MV-4-11 (cell line): ENCODE measurements around the gene RNF144A.
"Not testable (repeated sequence)": the region's sequence is repeated elsewhere in the genome, so short reads cannot be mapped to it uniquely, and the experiment has no call there.

ENCODE experiments used
- DNase-seq: peaks from one replicate; lab custom pipeline; 2025; lab: John Stamatoyannopoulos, UW

Gene RNF144A

DNA sequence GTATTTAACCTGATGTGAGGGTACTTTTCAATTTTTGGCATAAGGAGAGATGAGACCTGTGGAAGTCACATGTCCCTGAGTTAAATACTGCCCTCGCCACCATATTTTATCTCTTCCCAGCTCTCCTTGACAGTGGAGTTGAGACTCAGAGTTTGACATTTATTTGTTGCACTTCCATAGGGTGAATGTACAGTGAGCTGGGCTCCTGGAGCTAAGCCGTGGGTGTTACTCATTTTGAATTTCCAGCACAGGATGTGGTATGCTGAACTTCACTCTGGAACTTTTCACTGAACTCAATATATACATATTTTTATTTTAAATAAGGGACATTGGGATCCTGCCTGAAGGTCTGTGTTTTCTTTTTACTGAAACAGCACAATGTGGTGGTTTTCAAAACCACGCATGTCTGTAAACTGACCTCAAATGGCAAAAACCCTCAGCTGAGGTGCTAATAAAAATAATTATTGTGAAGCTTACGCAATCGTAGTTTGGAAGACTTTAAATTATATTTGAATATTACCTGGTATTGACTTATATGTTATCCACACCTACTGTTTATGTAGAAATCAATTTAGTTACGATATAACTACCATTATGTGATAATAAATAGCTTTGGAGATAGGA, 12.1 kb downstream of the RNF144A start:
- peak; percentile 21 for DNase-seq

DNA sequence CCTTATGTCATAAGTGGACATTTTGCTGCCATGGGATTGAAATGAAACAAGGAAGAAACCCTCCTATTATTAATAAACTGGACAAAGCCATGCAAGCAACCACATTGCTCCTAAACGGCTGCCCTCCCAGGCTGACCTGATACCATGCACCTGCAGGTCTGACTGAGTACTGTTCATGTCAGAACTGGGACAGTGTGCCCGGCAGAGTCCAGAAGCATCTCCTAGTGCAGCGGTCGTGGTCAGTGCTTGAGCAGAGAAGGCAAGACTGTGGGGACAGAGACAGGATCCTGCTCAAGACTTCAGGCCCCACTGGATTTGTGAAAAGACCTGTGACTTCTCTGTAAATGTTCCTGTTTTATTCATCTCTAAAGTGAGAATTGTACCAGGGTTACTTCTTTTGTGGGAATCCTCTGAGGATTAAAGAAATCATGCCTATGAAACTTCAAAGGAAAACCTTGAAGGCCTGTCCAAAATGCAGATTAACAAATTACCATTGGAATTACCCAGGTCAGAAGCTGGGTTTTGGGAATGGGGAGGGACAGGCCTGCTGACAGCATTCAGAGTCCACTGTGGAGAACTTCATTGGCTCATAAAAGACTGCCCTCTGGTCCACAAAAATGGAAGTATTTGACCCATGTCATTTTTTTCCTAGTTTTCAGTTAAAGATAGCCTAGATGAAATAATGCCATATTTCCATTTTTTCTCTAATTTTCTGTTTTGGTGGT, 13.9 kb downstream of the RNF144A start:
- DNase-seq = no peak

DNA sequence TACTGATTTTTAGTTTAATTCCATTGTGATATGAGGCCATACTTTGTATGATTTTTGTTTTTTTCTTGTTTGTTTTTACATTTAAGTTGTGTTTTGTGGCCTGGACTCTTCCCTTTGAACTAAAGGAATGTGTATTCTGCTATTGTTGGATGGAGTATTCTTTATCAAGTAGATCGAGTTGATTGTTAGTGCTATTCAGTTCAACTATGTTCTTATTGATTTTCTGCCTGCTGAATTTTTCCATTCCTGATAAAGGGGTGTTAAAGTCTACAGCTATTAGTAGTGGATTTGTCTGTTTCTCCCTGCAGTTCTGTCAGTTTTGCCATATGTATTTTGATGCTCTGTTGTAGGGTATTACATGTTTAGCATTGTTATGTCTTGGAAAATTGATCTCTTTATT, 14.5 kb downstream of the RNF144A start:
- no peak for DNase-seq

DNA sequence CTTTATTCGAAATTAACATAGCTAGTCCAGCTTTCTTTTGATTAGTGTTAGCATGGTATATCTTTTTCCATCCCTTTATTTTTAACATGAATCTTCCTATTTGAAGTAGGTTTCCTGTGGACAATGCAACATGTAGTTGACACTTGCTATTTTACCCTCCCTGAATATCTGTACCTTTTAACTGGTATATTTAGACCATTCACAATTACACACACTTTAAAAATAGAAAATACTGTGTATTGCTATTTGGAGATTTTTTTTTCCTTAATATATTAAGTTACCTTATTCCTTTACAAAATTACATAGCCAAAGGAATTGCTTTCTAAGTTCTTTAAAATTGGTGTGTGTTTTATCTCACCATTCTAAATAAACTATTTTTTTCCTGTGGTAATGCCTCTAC, 15.0 kb downstream of the RNF144A start:
- no peak for DNase-seq

DNA sequence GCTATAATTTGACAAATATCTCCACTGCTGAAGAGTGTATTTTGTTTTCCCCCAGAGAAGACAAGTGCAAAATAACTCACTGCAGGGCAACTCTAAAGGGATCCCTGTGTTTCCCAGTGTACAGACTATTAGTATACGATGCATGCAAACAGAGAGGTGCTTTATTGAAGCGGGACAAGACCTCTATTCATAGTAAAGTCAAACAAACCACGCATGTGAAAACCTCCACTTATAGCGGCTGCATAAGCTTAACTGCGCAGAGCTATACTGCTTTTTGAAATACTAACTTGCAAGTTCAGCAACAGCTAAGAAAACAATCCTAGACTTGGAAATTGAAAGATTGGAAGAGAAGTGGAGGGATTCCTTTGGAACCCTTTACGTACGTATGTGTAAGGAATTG, 15.6 kb downstream of the RNF144A start:
- no peak for DNase-seq

DNA sequence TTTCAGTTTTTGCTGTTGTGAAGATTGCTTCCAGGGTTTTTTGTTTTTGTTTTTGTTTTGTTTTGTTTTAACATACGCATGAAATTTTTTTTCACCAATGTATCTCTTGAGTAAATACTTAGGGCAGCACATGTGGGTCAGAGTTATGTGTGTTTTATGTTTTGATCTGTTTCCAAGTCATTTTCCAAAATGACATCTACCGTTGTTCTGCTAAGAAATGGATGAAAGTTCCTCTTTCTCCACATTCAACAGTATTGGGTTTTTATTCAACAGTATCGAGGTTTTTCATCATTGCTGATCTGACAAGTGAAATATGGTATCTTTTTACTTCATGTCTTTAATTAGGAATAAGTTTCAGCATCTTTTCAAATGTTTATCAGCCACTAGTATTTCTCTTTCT, 16.7 kb downstream of the RNF144A start:
- peak; percentile 36 for DNase-seq

DNA sequence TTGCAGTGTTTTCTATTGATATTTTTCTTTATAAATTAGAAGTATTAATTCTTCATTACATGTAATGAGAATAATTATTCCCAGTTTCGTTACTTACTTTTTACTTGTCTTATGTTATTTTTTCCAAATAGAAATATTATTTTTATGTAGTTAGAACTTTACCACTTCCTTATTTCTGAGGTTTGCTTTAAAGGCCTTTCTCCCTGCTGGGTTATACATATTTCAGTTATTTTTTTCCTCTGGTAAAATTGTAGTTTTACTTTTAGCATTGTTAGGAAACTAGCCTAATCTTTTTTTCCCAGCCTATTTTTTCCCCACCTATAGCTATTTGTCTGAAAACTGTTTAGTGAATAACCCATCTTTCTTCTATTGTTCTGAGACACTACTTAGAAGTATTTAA, 17.1 kb downstream of the RNF144A start:
- DNase-seq = peak; percentile 53

DNA sequence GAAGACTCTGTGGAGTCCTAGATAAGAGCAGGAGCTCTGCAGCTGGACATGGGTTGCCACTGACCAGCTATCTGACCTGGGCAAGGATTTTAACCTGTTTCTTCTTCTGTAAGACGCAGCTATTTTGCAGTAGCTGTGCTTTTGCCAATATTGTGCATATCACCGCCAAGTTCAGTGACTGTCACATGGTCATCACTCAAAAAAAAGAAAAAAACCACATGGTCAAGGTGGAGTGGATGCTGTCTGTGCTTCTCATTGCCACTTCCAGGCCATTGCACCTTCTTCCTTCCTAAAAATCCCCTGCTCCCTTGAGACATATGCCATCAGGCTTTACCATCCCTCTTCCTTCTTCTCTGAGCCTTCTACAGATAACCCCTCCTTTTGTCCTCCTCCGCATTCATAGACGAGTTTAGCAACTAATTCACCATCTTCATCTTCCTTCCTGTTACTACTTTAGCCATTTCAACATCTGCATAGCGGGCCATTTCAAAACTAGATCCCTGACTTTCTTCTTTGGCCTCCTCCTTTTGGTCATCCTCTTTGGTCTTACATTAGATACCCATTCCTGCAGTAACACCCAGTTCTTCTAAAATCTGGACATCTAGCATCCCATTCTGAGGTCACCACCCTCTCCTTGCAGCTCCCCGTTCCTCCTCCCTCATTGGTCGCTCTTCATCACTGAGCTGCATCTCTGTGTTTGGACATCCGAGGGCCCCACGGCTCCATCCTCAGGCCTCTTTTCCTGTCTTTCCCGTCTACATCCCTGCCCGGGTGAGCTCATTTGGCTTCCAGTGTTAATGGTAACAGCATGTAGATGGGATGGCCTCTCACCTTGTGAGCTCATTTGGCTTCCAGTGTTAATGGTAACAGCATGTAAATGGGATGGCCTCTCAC, 17.8 kb downstream of the RNF144A start:
- peak; percentile 83 for DNase-seq

DNA sequence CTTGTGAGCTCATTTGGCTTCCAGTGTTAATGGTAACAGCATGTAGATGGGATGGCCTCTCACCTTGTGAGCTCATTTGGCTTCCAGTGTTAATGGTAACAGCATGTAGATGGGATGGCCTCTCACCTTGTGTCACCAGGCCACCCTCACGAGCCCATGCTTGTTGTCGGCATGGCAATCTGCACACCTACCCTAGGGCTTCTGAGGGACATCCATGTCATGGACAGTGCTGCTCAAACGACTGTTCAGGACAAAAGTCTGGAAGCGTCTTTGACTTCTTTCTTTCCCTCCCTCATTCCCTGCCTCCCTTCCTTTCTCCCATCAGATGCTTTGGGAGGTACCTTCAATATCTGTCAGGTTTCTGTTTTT, 18.4 kb downstream of the RNF144A start:
- not testable (repeated sequence) for DNase-seq

DNA sequence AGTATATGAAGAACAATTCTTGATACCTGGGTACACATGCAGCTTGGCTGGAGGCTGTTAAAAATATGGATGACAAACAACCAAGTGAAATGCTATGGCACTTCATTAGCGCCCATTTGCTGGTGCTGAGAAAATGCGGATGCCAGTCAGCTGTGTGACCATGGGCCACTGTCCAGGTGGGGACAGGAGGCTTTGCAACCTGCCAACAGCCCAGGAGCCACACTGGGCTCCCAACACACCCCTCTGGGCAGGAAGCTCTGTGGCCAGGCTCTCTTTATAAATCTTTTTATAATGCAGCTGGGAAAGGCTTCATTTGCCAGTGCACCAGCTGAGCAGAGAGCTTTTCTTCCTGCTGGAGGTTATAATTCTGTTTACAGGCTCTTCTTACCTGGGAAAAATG, 19.9 kb downstream of the RNF144A start:
- no peak for DNase-seq

DNA sequence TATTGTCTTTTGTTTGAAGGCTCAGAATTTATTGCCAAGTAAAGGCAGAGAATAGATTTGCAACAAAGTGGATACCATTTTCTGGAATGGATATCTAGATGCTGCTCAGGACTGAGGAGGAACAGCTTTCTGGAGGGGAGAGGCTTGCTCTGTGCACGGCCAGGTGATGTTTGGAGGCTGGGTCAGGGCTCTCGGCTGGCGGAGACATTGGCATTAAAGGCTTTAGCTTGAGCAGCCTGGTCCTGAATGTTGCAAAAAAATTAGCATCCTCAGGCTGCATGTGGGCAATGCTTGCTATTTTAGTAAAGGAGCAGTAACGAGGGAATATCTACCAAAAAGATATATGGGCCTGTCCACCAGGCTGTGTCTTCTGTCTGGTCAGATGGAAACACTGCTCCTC, 20.4 kb downstream of the RNF144A start:
- no peak for DNase-seq

DNA sequence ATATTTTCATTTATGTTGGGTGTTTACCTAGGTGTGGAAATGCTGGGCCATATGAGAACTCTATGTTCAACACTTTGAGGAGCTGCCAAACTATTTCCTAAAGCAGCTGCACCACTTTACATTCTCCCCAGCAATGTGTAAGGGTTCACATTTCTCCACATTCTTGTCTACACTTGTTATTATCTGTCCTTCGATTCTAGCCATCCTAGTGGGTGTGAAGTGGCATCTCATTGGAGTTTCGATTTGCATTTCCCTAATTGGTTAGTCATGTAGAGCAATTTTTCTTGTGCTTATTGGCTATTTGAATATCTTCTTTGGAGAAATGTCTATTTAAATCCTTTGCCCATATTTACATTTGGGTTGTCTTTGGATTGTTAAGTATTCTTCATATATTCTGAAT, 21.9 kb downstream of the RNF144A start:
- DNase-seq = no peak

DNA sequence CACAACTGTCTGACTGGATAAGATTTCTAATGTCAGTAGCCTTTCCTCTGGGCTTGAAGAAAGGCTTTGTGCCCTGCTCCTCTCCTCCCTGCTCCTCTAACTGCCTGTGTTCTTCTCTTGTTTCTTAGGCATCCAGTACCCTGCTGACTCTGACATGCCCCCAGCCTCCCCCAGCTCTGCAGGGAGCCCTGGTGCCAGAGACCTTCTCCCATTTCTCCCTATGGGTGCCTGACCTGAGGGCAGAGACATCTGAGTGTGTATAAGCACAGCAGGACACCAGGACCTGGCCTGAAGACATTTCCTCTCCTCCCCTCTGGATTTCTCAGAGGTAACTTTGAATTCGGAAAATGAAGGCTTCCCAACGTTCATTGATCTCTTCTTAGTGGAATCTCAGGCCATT, 23.6 kb downstream of the RNF144A start:
- DNase-seq = no peak

DNA sequence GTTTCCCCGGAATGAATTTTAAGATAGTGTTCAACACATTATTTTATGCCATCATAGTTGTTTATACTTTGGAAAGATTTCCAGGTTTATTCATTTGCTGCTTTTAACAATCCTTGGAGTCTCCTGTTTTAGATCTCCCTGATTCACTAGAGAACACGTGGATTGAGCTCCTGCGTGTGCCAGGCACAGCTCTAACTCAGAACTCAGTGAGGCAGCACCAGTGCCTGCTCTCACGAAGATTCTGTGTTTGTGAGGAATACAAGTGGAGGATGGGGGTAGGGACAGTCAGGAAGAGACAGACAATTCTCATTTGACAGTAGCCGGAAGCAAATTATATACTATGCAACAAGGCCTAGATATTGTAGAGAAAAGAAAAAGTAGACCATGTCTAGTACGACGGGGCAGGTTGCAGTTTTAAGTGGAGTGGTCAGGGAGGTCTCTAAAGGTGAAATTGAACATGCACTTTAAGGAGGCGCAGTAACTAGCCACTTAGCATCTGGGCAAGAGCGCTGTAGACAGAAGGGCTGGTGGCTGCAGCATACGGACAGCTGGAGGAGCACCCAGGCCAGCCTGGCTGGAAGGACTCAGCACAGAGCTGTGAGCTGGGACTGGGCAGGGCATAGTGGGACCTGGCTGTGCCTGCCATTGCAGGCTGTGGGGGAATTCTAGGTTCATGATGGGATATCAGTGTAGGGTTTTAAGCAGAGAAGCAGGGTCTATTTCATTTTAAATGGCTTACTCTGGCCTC, 24.3 kb downstream of the RNF144A start:
- DNase-seq = no peak

DNA sequence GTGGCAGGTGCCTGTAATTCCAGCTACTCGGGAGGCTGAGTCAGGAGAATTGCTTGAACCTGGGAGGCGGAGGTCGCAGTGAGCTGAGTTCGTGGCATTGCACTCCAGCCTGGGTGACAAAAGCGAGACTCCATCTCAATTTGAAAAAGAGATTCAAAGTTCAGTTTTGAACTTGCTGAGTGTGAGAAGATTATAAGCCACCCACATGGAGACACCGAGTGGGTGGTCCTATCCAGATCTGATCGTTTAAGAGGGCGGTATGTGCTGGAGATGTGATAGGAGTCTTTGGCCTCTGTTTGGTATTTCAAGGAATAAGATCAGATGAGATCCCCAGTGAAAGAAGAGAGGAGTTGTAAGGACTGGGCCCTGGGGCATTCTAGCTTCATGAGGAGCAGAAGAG, 25.6 kb downstream of the RNF144A start:
- DNase-seq = no peak

DNA sequence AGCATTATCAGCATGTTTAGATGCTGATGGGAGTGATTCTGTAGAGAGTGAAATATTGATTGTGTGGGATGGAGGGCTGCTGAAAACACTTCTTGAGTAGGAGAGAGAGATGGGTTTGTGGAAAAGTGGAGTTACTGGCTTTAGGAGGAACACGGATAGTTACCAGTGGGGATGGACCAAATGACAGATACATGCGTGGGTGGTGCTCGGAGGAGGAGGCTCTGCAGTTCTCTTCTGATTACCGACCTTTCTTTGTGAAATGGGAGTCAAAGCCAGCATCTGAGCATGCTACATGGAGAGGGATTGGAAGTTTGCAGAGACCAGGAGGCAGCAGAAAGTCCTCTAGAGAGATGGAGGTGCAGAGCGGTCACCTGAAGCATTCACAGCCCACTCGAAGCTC, 26.3 kb downstream of the RNF144A start:
- DNase-seq = no peak

DNA sequence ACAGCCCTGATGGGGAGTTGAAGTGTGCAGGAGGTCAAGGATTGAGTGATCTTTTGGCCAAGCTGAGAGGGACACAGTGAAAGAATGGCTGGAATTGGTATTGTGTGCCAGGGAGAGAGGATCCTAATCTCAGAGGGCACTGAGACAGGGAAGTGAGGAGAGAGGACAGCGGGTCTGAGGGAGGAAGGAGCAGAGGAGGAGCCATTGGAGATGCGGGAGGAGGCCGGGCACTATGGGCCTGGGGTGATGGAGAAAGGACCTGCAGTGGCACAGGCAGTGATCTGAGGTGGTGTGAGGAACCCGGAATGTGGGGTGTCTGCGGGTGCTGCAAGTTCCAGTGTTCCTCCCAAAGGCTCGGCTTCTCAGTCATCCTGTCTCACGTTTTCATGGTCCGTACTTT, 26.8 kb downstream of the RNF144A start:
- no peak for DNase-seq

DNA sequence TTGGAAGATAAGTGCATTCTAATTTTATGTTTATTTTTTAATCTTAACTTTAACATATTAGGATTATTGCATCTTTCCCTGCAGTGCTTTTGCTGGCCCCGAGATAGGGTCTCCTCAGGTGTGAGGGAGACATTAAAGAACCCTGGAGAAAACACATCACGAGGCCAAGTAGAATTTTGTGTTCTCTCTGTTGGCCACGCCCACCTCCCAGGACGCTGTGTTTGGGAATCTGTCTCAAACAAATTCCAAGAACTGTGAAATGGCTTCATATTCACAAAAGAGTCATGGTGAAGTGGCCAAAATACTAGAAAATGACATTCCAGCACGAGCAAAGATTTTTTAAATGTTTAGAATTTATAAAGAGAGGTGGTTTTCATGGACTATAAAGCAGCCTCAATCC, 27.3 kb downstream of the RNF144A start:
- no peak for DNase-seq

DNA sequence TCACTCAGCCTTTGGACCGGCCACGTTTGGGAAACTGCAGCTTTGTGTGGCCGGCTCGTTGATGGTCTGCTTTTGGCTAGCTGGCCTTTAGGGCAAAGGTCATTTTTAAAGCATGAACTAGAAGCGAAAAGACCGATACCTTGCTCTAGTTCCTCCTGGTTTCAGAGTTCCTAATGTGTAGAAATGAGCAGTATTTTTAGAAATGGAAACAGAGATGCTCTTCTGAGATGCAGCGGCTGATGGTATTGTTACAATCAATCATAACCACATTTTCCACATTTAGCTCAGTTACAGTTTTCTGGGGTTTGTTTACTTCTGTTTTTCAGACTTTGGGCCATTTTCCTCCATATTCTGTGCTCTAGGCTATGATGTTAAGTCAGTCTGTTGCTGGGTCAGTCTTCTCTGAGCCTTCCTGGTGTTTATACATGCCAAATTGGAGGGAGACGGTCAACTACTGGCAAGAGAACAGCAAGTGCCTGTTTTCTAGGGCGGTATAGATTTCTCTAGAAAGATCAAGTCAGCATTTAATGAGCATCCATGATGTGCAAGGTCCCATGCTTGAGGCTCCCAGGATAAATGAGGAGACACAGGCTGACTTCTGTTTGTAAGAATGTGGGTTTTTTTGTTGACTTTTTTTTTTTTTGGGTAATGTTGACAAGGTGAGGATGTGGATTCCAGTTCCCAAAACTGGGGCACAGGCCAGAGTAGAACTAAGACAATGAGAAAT, 28.0 kb downstream of the RNF144A start:
- DNase-seq = peak; percentile 96

DNA sequence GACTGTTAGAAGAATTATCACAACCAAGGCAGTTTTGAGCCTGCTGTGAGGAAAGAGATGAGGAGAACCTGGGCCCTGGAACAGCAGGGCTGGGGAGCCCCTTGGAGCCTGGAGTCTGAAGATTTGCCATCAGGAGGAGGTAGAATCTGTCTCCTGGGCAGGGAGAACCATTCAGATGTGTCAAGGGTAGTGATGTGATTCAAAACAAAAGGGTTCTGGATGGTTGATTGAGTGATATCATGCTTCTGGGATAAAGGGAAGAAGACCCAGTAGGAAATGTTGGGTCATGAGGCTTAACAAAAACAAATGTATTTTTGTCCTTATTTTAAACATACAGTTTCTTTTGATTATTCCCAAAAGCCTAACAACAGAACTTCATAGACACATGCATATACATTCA, 28.6 kb downstream of the RNF144A start:
- DNase-seq = no peak

DNA sequence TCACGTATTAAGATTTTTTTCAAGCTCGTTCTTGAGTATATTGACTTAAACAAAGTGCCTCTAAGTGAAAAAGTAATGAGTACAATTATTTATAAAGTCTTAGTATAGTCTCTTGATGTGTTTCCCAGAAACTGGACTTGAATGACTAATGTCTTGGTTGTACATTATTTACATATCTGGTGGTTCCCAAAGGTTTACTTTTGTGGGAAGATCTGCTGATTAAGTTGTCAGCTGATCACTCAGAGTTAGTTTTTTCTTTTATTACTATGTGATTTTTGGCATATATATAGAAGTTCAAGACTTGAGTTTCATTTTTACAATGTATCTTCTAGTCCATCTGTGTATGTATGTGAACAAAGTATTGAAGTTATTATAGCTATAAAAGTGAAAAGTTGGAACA, 29.5 kb downstream of the RNF144A start:
- DNase-seq = no peak
